COR-L47 (cell line): Measurements from ENCODE around the gene CLTCL1.
"Not testable (repeated sequence)": the region's sequence is repeated elsewhere in the genome, so short reads cannot be mapped to it uniquely, and the experiment has no call there.

Experiments
- DNase-seq: peaks from one replicate; lab custom pipeline; 2025; lab: John Stamatoyannopoulos, UW

CLTCL1 gene

GRCh38 chr22:19216579-19216978 is 74.9 kb downstream of the CLTCL1 start:
- DNase-seq = no peak

- no peak for DNase-seq
Observed at GRCh38 chr22:19215360-19215759, 76.2 kb downstream of the CLTCL1 start.

- DNase-seq = no peak
Observed at GRCh38 chr22:19214078-19214473, 77.4 kb downstream of the CLTCL1 start.

- no peak for DNase-seq
Observed at GRCh38 chr22:19213442-19214077, 78.0 kb downstream of the CLTCL1 start.

- DNase-seq = no peak
Observed at GRCh38 chr22:19213001-19213400, 78.5 kb downstream of the CLTCL1 start.

- DNase-seq = no peak
Observed at GRCh38 chr22:19212302-19212870, 79.1 kb downstream of the CLTCL1 start.

GRCh38 chr22:19210188-19210587 is 81.3 kb downstream of the CLTCL1 start:
- no peak for DNase-seq

GRCh38 chr22:19208287-19208847 is 83.2 kb downstream of the CLTCL1 start:
- no peak for DNase-seq

GRCh38 chr22:19207884-19208283 is 83.6 kb downstream of the CLTCL1 start:
- no peak for DNase-seq

GRCh38 chr22:19207401-19207808 is 84.1 kb downstream of the CLTCL1 start:
- DNase-seq = no peak

GRCh38 chr22:19206287-19206686 is 85.2 kb downstream of the CLTCL1 start:
- no peak for DNase-seq

GRCh38 chr22:19204640-19205039 is 86.9 kb downstream of the CLTCL1 start:
- DNase-seq = no peak

GRCh38 chr22:19203834-19204233 is 87.7 kb downstream of the CLTCL1 start:
- no peak for DNase-seq

GRCh38 chr22:19202799-19203186 is 88.7 kb downstream of the CLTCL1 start:
- not testable (repeated sequence) for DNase-seq

GRCh38 chr22:19201869-19202798 is 89.4 kb downstream of the CLTCL1 start:
- no peak for DNase-seq

GRCh38 chr22:19201130-19201868 is 90.2 kb downstream of the CLTCL1 start:
- no peak for DNase-seq

GRCh38 chr22:19199479-19199878 is 92.0 kb downstream of the CLTCL1 start:
- DNase-seq = no peak

- DNase-seq = no peak
Observed at GRCh38 chr22:19197997-19198865, 93.3 kb downstream of the CLTCL1 start.

GRCh38 chr22:19196841-19197612 is 94.5 kb downstream of the CLTCL1 start:
- DNase-seq = no peak
